IMR-90 (cell line): ENCODE results near the gene TPI1.

Source experiments
- CEBPB ChIP-seq: IDR thresholded peaks from 2 replicates; pipeline ENCODE4 v1.6.1; 2012; ENCODE audit warnings: low read depth, low read length, improper control_type of control experiment
- CHD1 ChIP-seq: IDR thresholded peaks from 2 replicates; pipeline ENCODE4 v1.6.1; 2012; ENCODE audit warnings: low read depth, low read length, improper control_type of control experiment
- CTCF ChIP-seq: conservative IDR thresholded peaks from 2 replicates; pipeline ENCODE4 v1.5.1; 2012; ENCODE audit warnings: mild to moderate bottlenecking, low read depth, low read length, improper control_type of control experiment
- MAFK ChIP-seq: IDR thresholded peaks from 2 replicates; pipeline ENCODE4 v1.6.1; 2012; ENCODE audit warnings: low read depth, low read length, improper control_type of control experiment
- MAZ ChIP-seq: IDR thresholded peaks from 2 replicates; pipeline ENCODE4 v1.6.1; 2012; ENCODE audit warnings: low read depth, mild to moderate bottlenecking, low read length, improper control_type of control experiment, moderate library complexity, borderline replicate concordance
- POLR2A ChIP-seq: IDR thresholded peaks from 2 replicates; pipeline ENCODE4 v1.6.1; 2012; ENCODE audit warnings: mild to moderate bottlenecking, low read depth, low read length
- RFX5 ChIP-seq: IDR thresholded peaks from 2 replicates; pipeline ENCODE4 v1.8.0; 2012; ENCODE audit warnings: low read depth, mild to moderate bottlenecking, low read length, moderate library complexity
- SMC3 ChIP-seq: fragments of 150-350 bp; IDR thresholded peaks from 2 replicates; pipeline ENCODE4 v1.6.1; 2016; ENCODE audit warnings: low read depth, mild to moderate bottlenecking, antibody characterized with exemption, low read length, moderate library complexity

GRCh38 chr12:6824901-6825381 lies 42.4 kb upstream of the TPI1 start:
- TF ChIP-seq CTCF, result no peak
- no peak for TF ChIP-seq CHD1
- no peak for TF ChIP-seq CEBPB
- no peak for TF ChIP-seq MAZ
- TF ChIP-seq RFX5, result no peak
- TF ChIP-seq POLR2A, result no peak
- TF ChIP-seq SMC3, result no peak
- TF ChIP-seq MAFK, result no peak
